Fibroblast of lung (primary cell): ENCODE data around the gene DDX47.

Source experiments
- EZH2 ChIP-seq: IDR thresholded peaks from 2 replicates; pipeline ENCODE4 v1.5.1; 2012; ENCODE audit warnings: low read length, control low read depth, mild to moderate bottlenecking; ENCODE audit errors: missing control alignments
- TF ChIP-seq, protein P1 (sequence below), 2 donors: IDR thresholded peaks in 1 of 2; conservative IDR thresholded peaks in 1 of 2; 1 replicate in 1 of 2; 2 replicates in 1 of 2; pipeline ENCODE4 v1.5.1; 2011 to 2012; ENCODE audit warnings: low read length in 2 of 2, control low read depth in 1 of 2, inconsistent platforms in 1 of 2, low read depth in 1 of 2, mild to moderate bottlenecking in 1 of 2

DNA sequence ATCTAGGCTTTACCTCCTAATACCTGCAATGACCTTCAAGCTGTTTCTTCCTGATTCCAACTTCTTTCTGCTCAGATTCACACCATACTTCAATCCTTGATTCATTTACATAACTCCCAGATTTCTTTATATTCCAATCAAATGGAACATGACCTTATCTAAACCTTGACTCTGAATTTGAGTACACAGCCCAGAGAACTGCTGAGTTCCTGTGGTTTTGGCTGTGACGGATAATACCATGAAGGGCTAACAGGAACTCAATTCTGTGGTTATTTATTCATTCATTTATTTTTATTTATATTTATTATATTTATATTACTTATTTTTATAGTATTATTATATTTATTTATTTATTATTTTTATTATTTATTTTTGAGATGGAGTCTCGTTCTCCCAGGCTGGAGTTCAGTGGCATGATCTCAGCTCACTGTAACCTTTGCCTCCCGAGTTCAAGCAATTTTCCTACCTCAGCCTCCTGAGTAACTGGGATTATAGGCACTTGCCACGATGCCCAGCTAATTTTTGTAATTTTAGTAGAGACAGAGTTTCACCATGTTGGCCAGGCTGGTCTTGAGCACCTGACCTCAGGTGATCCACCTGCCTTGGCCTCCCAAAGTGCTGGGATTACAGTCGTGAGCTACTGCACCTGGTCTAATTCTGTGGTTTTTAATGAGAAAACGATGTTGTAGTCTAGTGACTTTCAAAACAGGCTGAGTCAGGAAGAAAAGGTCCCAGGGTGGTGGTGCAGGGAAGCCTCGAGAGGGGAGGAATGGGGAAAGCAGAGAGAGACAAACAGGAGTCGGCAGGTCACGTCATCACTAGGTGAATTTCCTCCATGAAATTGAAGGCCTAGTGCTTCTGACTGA is 16.0 kb upstream of the DDX47 start:
- TF ChIP-seq, protein P1, sequence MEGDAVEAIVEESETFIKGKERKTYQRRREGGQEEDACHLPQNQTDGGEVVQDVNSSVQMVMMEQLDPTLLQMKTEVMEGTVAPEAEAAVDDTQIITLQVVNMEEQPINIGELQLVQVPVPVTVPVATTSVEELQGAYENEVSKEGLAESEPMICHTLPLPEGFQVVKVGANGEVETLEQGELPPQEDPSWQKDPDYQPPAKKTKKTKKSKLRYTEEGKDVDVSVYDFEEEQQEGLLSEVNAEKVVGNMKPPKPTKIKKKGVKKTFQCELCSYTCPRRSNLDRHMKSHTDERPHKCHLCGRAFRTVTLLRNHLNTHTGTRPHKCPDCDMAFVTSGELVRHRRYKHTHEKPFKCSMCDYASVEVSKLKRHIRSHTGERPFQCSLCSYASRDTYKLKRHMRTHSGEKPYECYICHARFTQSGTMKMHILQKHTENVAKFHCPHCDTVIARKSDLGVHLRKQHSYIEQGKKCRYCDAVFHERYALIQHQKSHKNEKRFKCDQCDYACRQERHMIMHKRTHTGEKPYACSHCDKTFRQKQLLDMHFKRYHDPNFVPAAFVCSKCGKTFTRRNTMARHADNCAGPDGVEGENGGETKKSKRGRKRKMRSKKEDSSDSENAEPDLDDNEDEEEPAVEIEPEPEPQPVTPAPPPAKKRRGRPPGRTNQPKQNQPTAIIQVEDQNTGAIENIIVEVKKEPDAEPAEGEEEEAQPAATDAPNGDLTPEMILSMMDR (conservative IDR thresholded peaks at IDR 0.05 in 1 of 2, IDR thresholded peaks at IDR 0.05 in 1 of 2; ENCODE audit: low read depth in 1 of 2, low read length in 2 of 2) = no peak
- TF ChIP-seq EZH2 = no peak
